HepG2 (cell line): ENCODE results near the gene ZBTB32. TPM values are rescaled to one million over a fixed set of nuclear protein-coding genes. Genes with fewer than 3 reads are reported as not detected.

Source experiments
- ARID3A ChIP-seq: IDR thresholded peaks from 2 replicates; pipeline ENCODE4 v1.6.1; 2012; ENCODE audit warnings: low read depth, low read length, improper control_type of control experiment
- CREM ChIP-seq, 2 experiments: sonication (generic) in 1 of 2; formaldehyde crosslinking in 1 of 2; IDR thresholded peaks; 2 replicates each; pipeline versions ENCODE4 v1.4.0 to v1.6.1; 2016 to 2020; ENCODE audit warnings: antibody characterized with exemption in 1 of 2, mild to moderate bottlenecking in 1 of 2, missing genetic modification reagents in 1 of 2
- DDIT3 ChIP-seq: sonication (generic); formaldehyde crosslinking; IDR thresholded peaks from 2 replicates; pipeline ENCODE4 v1.4.0; 2020; ENCODE audit warnings: mild to moderate bottlenecking, missing genetic modification reagents
- ESRRA ChIP-seq: sonication (generic); formaldehyde crosslinking; IDR thresholded peaks from 2 replicates; pipeline ENCODE4 v1.5.1; 2020; ENCODE audit warnings: mild to moderate bottlenecking, low read depth, missing genetic modification reagents
- HNRNPUL1 ChIP-seq: fragments of 200-400 bp; formaldehyde crosslinking; IDR thresholded peaks from 2 replicates; pipeline ENCODE4 v1.6.1; 2017; ENCODE audit warnings: low read depth, mild to moderate bottlenecking, low read length, moderate library complexity
- KLF16 ChIP-seq, 2 experiments: sonication (generic) in 1 of 2; formaldehyde crosslinking in 1 of 2; IDR thresholded peaks; 2 replicates each; pipeline versions ENCODE4 v1.6.1 to v1.8.0; 2016 to 2023; ENCODE audit warnings: missing genetic modification reagents in 2 of 2, missing compliant biosample characterization in 1 of 2
- LRRFIP1 ChIP-seq: sonication (generic); formaldehyde crosslinking; conservative IDR thresholded peaks from 2 replicates; pipeline ENCODE4 v1.4.0; 2020; ENCODE audit warnings: missing genetic modification reagents
- NFKBIZ ChIP-seq: IDR thresholded peaks from 2 replicates; pipeline ENCODE4 v1.6.1; 2018; ENCODE audit warnings: missing genetic modification reagents, missing compliant biosample characterization
- SIX1 ChIP-seq: sonication (generic); formaldehyde crosslinking; IDR thresholded peaks from 2 replicates; pipeline ENCODE4 v1.4.0; 2020; ENCODE audit warnings: missing genetic modification reagents, borderline replicate concordance
- SRSF9 ChIP-seq: fragments of 200-400 bp; formaldehyde crosslinking; IDR thresholded peaks from 2 replicates; pipeline ENCODE4 v1.6.1; 2018; ENCODE audit warnings: borderline replicate concordance, mild to moderate bottlenecking, low read depth, low read length; ENCODE audit not compliant: insufficient read depth, poor library complexity, severe bottlenecking
- TIGD3 ChIP-seq: sonication (generic); formaldehyde crosslinking; IDR thresholded peaks from 2 replicates; pipeline ENCODE4 v1.5.1; 2020; ENCODE audit warnings: mild to moderate bottlenecking, missing genetic modification reagents, borderline replicate concordance
- ZFP82 ChIP-seq: sonication (generic); formaldehyde crosslinking; IDR thresholded peaks from 2 replicates; pipeline ENCODE4 v1.5.1; 2020; ENCODE audit warnings: mild to moderate bottlenecking, missing genetic modification reagents, borderline replicate concordance
- ZNF138 ChIP-seq: sonication (generic); formaldehyde crosslinking; IDR thresholded peaks from 2 replicates; pipeline ENCODE4 v1.5.0; 2020; ENCODE audit warnings: mild to moderate bottlenecking, low read depth, missing genetic modification reagents
- ZNF205 ChIP-seq: IDR thresholded peaks from 2 replicates; pipeline ENCODE4 v1.6.1; 2018; ENCODE audit warnings: missing biosample characterization, missing genetic modification reagents
- ZNF333 ChIP-seq: sonication (generic); formaldehyde crosslinking; IDR thresholded peaks from 2 replicates; pipeline ENCODE4 v1.4.0; 2020; ENCODE audit warnings: mild to moderate bottlenecking, missing genetic modification reagents, borderline replicate concordance
- ZNF451 ChIP-seq: sonication (generic); formaldehyde crosslinking; IDR thresholded peaks from 2 replicates; pipeline ENCODE4 v1.5.0; 2020; ENCODE audit warnings: mild to moderate bottlenecking, missing genetic modification reagents
- ZNF512 ChIP-seq: sonication (generic); formaldehyde crosslinking; IDR thresholded peaks from 2 replicates; pipeline ENCODE4 v1.4.0; 2020; ENCODE audit warnings: mild to moderate bottlenecking, missing genetic modification reagents
- ZNF563 ChIP-seq: sonication (generic); formaldehyde crosslinking; IDR thresholded peaks from 2 replicates; pipeline ENCODE4 v1.8.0; 2022; ENCODE audit warnings: mild to moderate bottlenecking, moderate library complexity, missing genetic modification reagents
- ZSCAN12 ChIP-seq: sonication (generic); formaldehyde crosslinking; IDR thresholded peaks from 2 replicates; pipeline ENCODE4 v1.9.0; 2021; ENCODE audit warnings: mild to moderate bottlenecking, missing genetic modification reagents
- ZSCAN20 ChIP-seq: sonication (generic); formaldehyde crosslinking; IDR thresholded peaks from 2 replicates; pipeline ENCODE4 v1.4.0; 2020; ENCODE audit warnings: missing genetic modification reagents, mild to moderate bottlenecking, borderline replicate concordance
- polyA plus RNA-seq, 8 experiments: library from polyadenylated mRNA; depleted of rRNA in 3 of 8; stranded (reverse) in 7 of 8; unstranded in 1 of 8; fragments of >200 nt; fragmentation: Illumina TruSeq in 4 of 8; extraction: Trizol in 4 of 8; gene quantifications; 2 replicates each; pipeline versions ENCODE4 v1.2.1 to v1.2.3, GENCODE V29; 2011 to 2016; ENCODE audit warnings: low read depth in 4 of 8, missing spikeins in 1 of 8, mixed read lengths in 1 of 8; ENCODE audit not compliant: insufficient read depth in 1 of 8
- total RNA-seq, 5 experiments: library from RNA; depleted of rRNA; stranded (reverse); fragments of >200 nt; fragmentation: Illumina TruSeq; extraction: Trizol; gene quantifications; 2 replicates each; pipeline ENCODE4 v1.2.3, GENCODE V29; 2016; ENCODE audit warnings: low read depth in 1 of 5

ZBTB32 gene
- total and polyA plus RNA-seq, 2 of the 13 experiments (the other 11 are each of a cell fraction or from before 2014, with no cell fraction given), result not detected

- TF ChIP-seq ARID3A (no peak), ZFP82 (CRISPR knock-in tag) (no peak), ZNF205 (CRISPR knock-in tag) (0 out of 2 replicates have a peak, but pooled peaks have one; percentile 50), ZNF512 (CRISPR knock-in tag) (no peak), SIX1 (CRISPR knock-in tag) (no peak), CREM (IDR thresholded peaks at IDR 0.05) (no peak), CREM (CRISPR knock-in tag; IDR thresholded peaks at IDR 0.05) (no peak), TIGD3 (no peak), ZSCAN12 (0 out of 2 replicates have a peak, but pooled peaks have one; percentile 11), KLF16 (CRISPR knock-in tag; IDR thresholded peaks at IDR 0.05) (peak in 1 of 2 experiments; percentile 52; a peak in 1 of 4 replicates), ZNF138 (CRISPR knock-in tag) (peak; percentile 48; the same call in 1 of the 2 replicates), NFKBIZ (CRISPR knock-in tag) (no peak), HNRNPUL1 (no peak), LRRFIP1 (CRISPR knock-in tag) (no peak; the same call in 1 of the 2 replicates), SRSF9 (no peak), ZNF451 (CRISPR knock-in tag) (no peak), ZSCAN20 (peak; percentile 20; the same call in 1 of the 2 replicates), DDIT3 (CRISPR knock-in tag) (no peak), ESRRA (CRISPR knock-in tag) (peak; percentile 23; the same call in 1 of the 2 replicates), ZNF333 (0 out of 2 replicates have a peak, but pooled peaks have one; percentile 22), ZNF563 (CRISPR knock-in tag) (no peak; the same call in 1 of the 2 replicates)
Measured at GRCh38 chr19:35715981-35716800, 11.8 kb downstream of the ZBTB32 start (continued).
